ENCODE measurements around the gene SPATA18.

Gene SPATA18

DNA sequence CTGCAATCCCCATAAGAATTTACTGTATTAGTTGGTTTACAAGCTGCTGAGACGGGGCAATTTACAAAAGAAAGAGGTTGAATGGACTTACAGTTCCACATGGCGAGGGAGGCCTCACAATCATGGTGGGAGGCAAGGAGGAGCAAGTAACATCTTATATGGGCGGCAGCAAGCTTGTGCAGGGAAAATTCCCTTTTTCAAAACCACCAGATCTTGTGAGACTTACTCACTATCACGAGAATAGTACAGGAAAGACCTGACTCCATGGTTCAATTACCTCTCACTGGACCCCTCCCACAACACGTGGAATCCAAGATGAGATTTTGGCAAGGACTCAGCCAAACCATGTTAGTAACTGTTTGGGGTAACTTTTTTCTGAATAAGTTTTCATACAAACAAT lies 1.8 kb upstream of the SPATA18 start:
- ATAC-seq (ENCODE audit: low read depth) = no peak

GRCh38 chr4:52051615-52052474 lies 741 bp downstream of the SPATA18 start:
- H3K4me3 ChIP-seq (ENCODE audit: severe bottlenecking) = peak overlapping the region; percentile 61

More for the DNA sequence above, 1.8 kb upstream of the SPATA18 start:
- H3K9me3 ChIP-seq (ENCODE audit: severe bottlenecking) = no peaks in the 10 kb centered on the region
- H3K36me3 ChIP-seq (ENCODE audit: low read depth) = no peaks in the 10 kb centered on the region
- no peak overlapping the region for H3K4me3 ChIP-seq (ENCODE audit: severe bottlenecking)
- H3K4me1 ChIP-seq (ENCODE audit: insufficient read depth, poor library complexity, severe bottlenecking) = no peaks in the 10 kb centered on the region
- no peak for DNase-seq (ENCODE audit: low spot score)
- no peak for TF ChIP-seq CTCF (IDR thresholded peaks at IDR 0.05; ENCODE audit: poor library complexity, severe bottlenecking)
- H3K27ac ChIP-seq (ENCODE audit: poor library complexity, severe bottlenecking) = no peak overlapping the region
- H3K27me3 ChIP-seq (ENCODE audit: insufficient read depth, poor library complexity, severe bottlenecking) = no peaks in the 10 kb centered on the region

GRCh38 chr4:52052475-52052780 lies 1.3 kb downstream of the SPATA18 start:
- TF ChIP-seq CTCF (IDR thresholded peaks at IDR 0.05; ENCODE audit: poor library complexity, severe bottlenecking) = no peak
- Histone ChIP-seq H3K27ac (ENCODE audit: poor library complexity, severe bottlenecking) (no peak overlapping the region), H3K36me3 (ENCODE audit: low read depth) (no peaks in the 10 kb centered on the region), H3K4me1 (ENCODE audit: insufficient read depth, poor library complexity, severe bottlenecking) (peaks cover 5% of the 10 kb centered on the region), H3K4me3 (ENCODE audit: severe bottlenecking) (peak overlapping the region; percentile 61), H3K27me3 (ENCODE audit: insufficient read depth, poor library complexity, severe bottlenecking) (no peaks in the 10 kb centered on the region), H3K9me3 (ENCODE audit: severe bottlenecking) (no peaks in the 10 kb centered on the region)
- DNase-seq (ENCODE audit: low spot score) (no peak), ATAC-seq (ENCODE audit: low read depth) (no peak)

More at GRCh38 chr4:52051615-52052474, 741 bp downstream of the SPATA18 start:
- TF ChIP-seq CTCF (IDR thresholded peaks at IDR 0.05; ENCODE audit: poor library complexity, severe bottlenecking) = no peak
- DNase-seq (ENCODE audit: low spot score) (peak; percentile 94), ATAC-seq (ENCODE audit: low read depth) (peak; percentile 98)
- H3K27me3 ChIP-seq (ENCODE audit: insufficient read depth, poor library complexity, severe bottlenecking) = no peaks in the 10 kb centered on the region
- peak overlapping the region; percentile 21 for H3K27ac ChIP-seq (ENCODE audit: poor library complexity, severe bottlenecking)
- H3K36me3 ChIP-seq (ENCODE audit: low read depth) = no peaks in the 10 kb centered on the region
- no peaks in the 10 kb centered on the region for H3K4me1 ChIP-seq (ENCODE audit: insufficient read depth, poor library complexity, severe bottlenecking)
- no peaks in the 10 kb centered on the region for H3K9me3 ChIP-seq (ENCODE audit: severe bottlenecking)

GRCh38 chr4:52054254-52054653 lies 3.1 kb downstream of the SPATA18 start:
- TF ChIP-seq CTCF (IDR thresholded peaks at IDR 0.05; ENCODE audit: poor library complexity, severe bottlenecking) = no peak
- no peak for ATAC-seq (ENCODE audit: low read depth)

DNA sequence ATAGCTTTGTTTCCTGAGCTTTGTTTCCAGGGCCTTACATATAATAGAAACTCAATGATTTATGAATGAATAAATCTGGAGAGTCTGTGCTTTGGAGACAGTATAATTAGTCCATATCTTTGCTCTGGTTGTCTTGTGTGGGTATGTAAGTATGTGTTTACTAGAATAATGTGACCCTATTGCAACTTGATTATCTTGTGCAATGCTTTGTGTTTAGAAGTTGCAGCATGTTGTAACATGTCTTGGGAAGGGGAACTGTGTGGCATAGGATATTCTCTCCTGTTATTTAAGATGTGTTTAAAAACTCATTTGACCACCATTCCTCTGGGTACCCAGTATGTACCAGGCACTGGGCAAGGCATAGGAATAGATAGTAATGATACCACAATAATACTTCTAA lies 6.1 kb downstream of the SPATA18 start:
- H3K27me3 ChIP-seq (ENCODE audit: insufficient read depth, poor library complexity, severe bottlenecking) = no peaks in the 10 kb centered on the region
- H3K4me3 ChIP-seq (ENCODE audit: severe bottlenecking) = no peak overlapping the region
- DNase-seq (ENCODE audit: low spot score) = no peak
- no peak for ATAC-seq (ENCODE audit: low read depth)
- TF ChIP-seq CTCF (IDR thresholded peaks at IDR 0.05; ENCODE audit: poor library complexity, severe bottlenecking) = no peak
- no peaks in the 10 kb centered on the region for H3K9me3 ChIP-seq (ENCODE audit: severe bottlenecking)
- no peak overlapping the region for H3K27ac ChIP-seq (ENCODE audit: poor library complexity, severe bottlenecking)
- H3K36me3 ChIP-seq (ENCODE audit: low read depth) = no peaks in the 10 kb centered on the region
- peaks cover 20% of the 10 kb centered on the region for H3K4me1 ChIP-seq (ENCODE audit: insufficient read depth, poor library complexity, severe bottlenecking)

More at GRCh38 chr4:52054254-52054653, 3.1 kb downstream of the SPATA18 start:
- Histone ChIP-seq H3K4me1 (ENCODE audit: insufficient read depth, poor library complexity, severe bottlenecking) (peaks cover 15% of the 10 kb centered on the region), H3K36me3 (ENCODE audit: low read depth) (no peaks in the 10 kb centered on the region), H3K4me3 (ENCODE audit: severe bottlenecking) (no peak overlapping the region), H3K27me3 (ENCODE audit: insufficient read depth, poor library complexity, severe bottlenecking) (no peaks in the 10 kb centered on the region), H3K9me3 (ENCODE audit: severe bottlenecking) (no peaks in the 10 kb centered on the region), H3K27ac (ENCODE audit: poor library complexity, severe bottlenecking) (no peak overlapping the region)
- no peak for DNase-seq (ENCODE audit: low spot score)

Data from RWPE2 (cell line).